ENCODE results near the gene CYP26B1. TPM values are rescaled to one million over a fixed set of nuclear protein-coding genes. Genes with fewer than 3 reads are reported as not detected.
A peak's percentile ranks its signal among the peaks of the same experiment; 100 is the strongest.

CYP26B1 gene
- total and polyA plus RNA-seq, 11 donors: 0.76 to 5.9 (median 2.1) TPM

GRCh38 chr2:72141881-72142451 is 5.7 kb downstream of the CYP26B1 start:
- Histone ChIP-seq H3K27me3 (peaks cover 3 to 48% (median 21%) of the 10 kb centered on the region in 9 donors), H3K4me3 (no peak overlapping the region), H3K9me3 (no peaks in the 10 kb centered on the region), H3K36me3 (no peaks in the 10 kb centered on the region), H3K4me1 (peaks cover 7 to 71% (median 57%) of the 10 kb centered on the region in 12 donors), H3K27ac (no peak overlapping the region)
- no peak for ATAC-seq
- whole genome bisulfite sequencing, 4 donors: 86 to 89% (median 88%) methylated on average over 13 of the region's 13 CpGs
- no peak for TF ChIP-seq CTCF (IDR thresholded peaks at IDR 0.05)
- no peak for TF ChIP-seq POLR2A (IDR thresholded peaks at IDR 0.05)
- intact Hi-C loops (cut with DNase I): loop anchor here in 3 of 10 donors (2.0 to 10.0 kb wide), 4 partner anchors 527 to 603 kb away; no protein-coding TSS in a partner anchor
- DNase-seq: peak in 4 of 5 donors; percentile 4 to 54 (median 22)

- H3K4me1 ChIP-seq: peaks cover 7 to 63% (median 49%) of the 10 kb centered on the region in 12 donors
- DNase-seq: peak in 4 of 5 donors; percentile 8 to 49 (median 12)
These were observed 6.5 kb downstream of the CYP26B1 start for GRCh38 chr2:72141032-72141645.

GRCh38 chr2:72140621-72140960 is 7.1 kb downstream of the CYP26B1 start:
- Histone ChIP-seq H3K27me3 (peaks cover 0 to 35% (median 7%) of the 10 kb centered on the region in 9 donors), H3K4me1 (peaks cover 7 to 57% (median 44%) of the 10 kb centered on the region in 12 donors), H3K9me3 (no peaks in the 10 kb centered on the region), H3K4me3 (no peak overlapping the region), H3K36me3 (no peaks in the 10 kb centered on the region), H3K27ac (no peak overlapping the region)
- no peak for TF ChIP-seq POLR2A (IDR thresholded peaks at IDR 0.05)
- no peak for TF ChIP-seq CTCF (IDR thresholded peaks at IDR 0.05)
- ATAC-seq (no peak), DNase-seq (peak in 3 of 5 donors; percentile 4 to 23 (median 14))
- WGBS, 4 donors: 95 to 100% (median 98%) methylated on average over 4 of the region's 4 CpGs
- intact Hi-C loops (cut with DNase I): loop anchor here in 3 of 10 donors (5.0 to 10.0 kb wide), 3 partner anchors 526 to 604 kb away; no protein-coding TSS in a partner anchor

More at GRCh38 chr2:72141032-72141645, 6.5 kb downstream of the CYP26B1 start:
- 94 to 99% (median 97%) methylated on average over 4 to 5 of the region's 5 CpGs for WGBS, 4 donors
- intact Hi-C loops (cut with DNase I): loop anchor here in 3 of 10 donors (5.0 to 10.0 kb wide), 3 partner anchors 526 to 604 kb away; no protein-coding TSS in a partner anchor
- Histone ChIP-seq H3K36me3 (no peaks in the 10 kb centered on the region), H3K27me3 (peaks cover 0 to 40% (median 13%) of the 10 kb centered on the region in 9 donors), H3K27ac (no peak overlapping the region), H3K9me3 (no peaks in the 10 kb centered on the region), H3K4me3 (no peak overlapping the region)
- no peak for ATAC-seq
- TF ChIP-seq CTCF (IDR thresholded peaks at IDR 0.05): no peak

GRCh38 chr2:72139874-72140620 is 7.6 kb downstream of the CYP26B1 start:
- TF ChIP-seq POLR2A (IDR thresholded peaks at IDR 0.05) (no peak), CTCF (IDR thresholded peaks at IDR 0.05) (no peak)
- DNase-seq (peak in 4 of 5 donors; percentile 4 to 39 (median 18)), ATAC-seq (no peak)
- Histone ChIP-seq H3K27ac (no peak overlapping the region), H3K4me3 (no peak overlapping the region), H3K9me3 (no peaks in the 10 kb centered on the region), H3K36me3 (no peaks in the 10 kb centered on the region), H3K27me3 (peaks cover 0 to 29% (median 2%) of the 10 kb centered on the region in 9 donors), H3K4me1 (peaks cover 7 to 52% (median 39%) of the 10 kb centered on the region in 12 donors)
- intact Hi-C loops (cut with DNase I): loop anchor here in 4 of 10 donors (5.0 to 10.0 kb wide), 4 partner anchors 208 to 605 kb away; no protein-coding TSS in a partner anchor
- 96 to 98% (median 97%) methylated on average over 10 to 14 of the region's 14 CpGs for WGBS, 4 donors

All from heart left ventricle (tissue), 16 donors.